Embryonic facial prominence (tissue), 1 donor: ENCODE results near the gene KIF16B.
"Not testable (repeated sequence)": the region's sequence is repeated elsewhere in the genome, so short reads cannot be mapped to it uniquely, and the experiment has no call there.

Source experiments
- DNase-seq: peaks from one replicate; pipeline ENCODE4 v3.0.0-alpha.2; 2016; ENCODE audit errors: extremely low spot score

Gene KIF16B

GRCh38 chr20:16553684-16554083, 19.6 kb downstream of the KIF16B start:
- no peak for DNase-seq

- DNase-seq = no peak
Measured at GRCh38 chr20:16553101-16553500, 20.1 kb downstream of the KIF16B start.

- no peak for DNase-seq
Measured at GRCh38 chr20:16552015-16552414, 21.2 kb downstream of the KIF16B start.

- no peak for DNase-seq
Measured at GRCh38 chr20:16551607-16552006, 21.6 kb downstream of the KIF16B start.

GRCh38 chr20:16548068-16548672, 25.1 kb downstream of the KIF16B start:
- no peak for DNase-seq

- no peak for DNase-seq
Measured at GRCh38 chr20:16544949-16545348, 28.3 kb downstream of the KIF16B start.

GRCh38 chr20:16542477-16542876, 30.8 kb downstream of the KIF16B start:
- DNase-seq = no peak

GRCh38 chr20:16541878-16542277, 31.4 kb downstream of the KIF16B start:
- no peak for DNase-seq

GRCh38 chr20:16541226-16541625, 32.0 kb downstream of the KIF16B start:
- no peak for DNase-seq

- no peak for DNase-seq
Measured at GRCh38 chr20:16539280-16540021, 33.8 kb downstream of the KIF16B start.

- DNase-seq = no peak
Measured at GRCh38 chr20:16538779-16539178, 34.5 kb downstream of the KIF16B start.

- no peak for DNase-seq
Measured at GRCh38 chr20:16537918-16538317, 35.3 kb downstream of the KIF16B start.

- no peak for DNase-seq
Measured at GRCh38 chr20:16537025-16537665, 36.1 kb downstream of the KIF16B start.

- no peak for DNase-seq
Measured at GRCh38 chr20:16535277-16535676, 38.0 kb downstream of the KIF16B start.

GRCh38 chr20:16533502-16533901, 39.7 kb downstream of the KIF16B start:
- DNase-seq = no peak

- DNase-seq = no peak
Measured at GRCh38 chr20:16531485-16531884, 41.8 kb downstream of the KIF16B start.

GRCh38 chr20:16530201-16530681, 43.0 kb downstream of the KIF16B start:
- DNase-seq = no peak

GRCh38 chr20:16528078-16528477, 45.2 kb downstream of the KIF16B start:
- no peak for DNase-seq

GRCh38 chr20:16527438-16527837, 45.8 kb downstream of the KIF16B start:
- DNase-seq = no peak

GRCh38 chr20:16526433-16527380, 46.5 kb downstream of the KIF16B start:
- DNase-seq = no peak

GRCh38 chr20:16522651-16523050, 50.6 kb downstream of the KIF16B start:
- DNase-seq = not testable (repeated sequence)

GRCh38 chr20:16520154-16520553, 53.1 kb downstream of the KIF16B start:
- no peak for DNase-seq
